Measurements from ENCODE around the gene CLDN34. TPM values are rescaled to one million over a fixed set of nuclear protein-coding genes. Genes with fewer than 3 reads are reported as not detected.

Gene CLDN34, protein sequence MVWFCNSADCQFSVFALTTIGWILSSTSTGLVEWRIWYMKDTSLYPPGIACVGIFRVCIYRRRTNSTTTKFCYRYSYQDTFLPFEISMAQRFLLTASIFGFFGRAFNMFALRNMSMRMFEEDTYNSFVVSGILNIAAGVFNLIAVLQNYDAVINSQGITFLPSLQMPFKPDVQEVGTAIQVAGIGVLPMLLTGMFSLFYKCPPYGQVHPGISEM
- not detected for total RNA-seq
- polyA plus RNA-seq: not detected
- long read RNA-seq, donor 1: 0 reads
- long read RNA-seq, donor 2: 0 reads
- long read RNA-seq, donor 3: 0 reads

DNA sequence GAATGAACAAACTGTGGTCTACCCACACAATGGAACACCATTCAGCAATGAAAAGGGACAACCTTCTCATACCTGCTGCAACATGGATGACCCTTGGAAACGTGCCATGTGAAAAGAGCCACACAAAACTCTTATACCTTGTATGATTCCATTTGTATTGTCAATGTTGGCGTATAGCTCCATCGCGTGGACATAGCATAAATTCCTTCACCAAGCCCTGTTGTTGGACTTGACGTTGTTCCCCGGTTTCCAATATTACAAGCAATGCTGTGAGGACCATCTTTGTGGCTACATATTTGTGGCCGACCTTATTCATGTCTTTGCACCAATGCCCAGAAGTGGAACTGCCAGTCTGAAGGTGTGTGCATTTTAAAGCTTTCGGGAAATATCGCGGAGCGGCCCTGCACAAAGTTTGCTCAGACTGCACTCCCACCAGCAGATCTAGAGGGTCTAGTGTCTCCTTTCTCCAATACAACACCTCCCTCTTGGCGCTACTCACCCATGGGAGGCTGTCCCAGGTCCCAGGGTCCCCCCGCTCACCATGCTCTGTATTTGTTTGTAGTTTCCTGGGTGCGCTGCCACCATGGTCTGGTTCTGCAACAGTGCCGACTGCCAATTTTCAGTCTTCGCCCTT, at the start of gene CLDN34:
Gene CLDN34 (plus strand): TSS at position 584 of the 634 bp plus-strand sequence. CDS start 0 bp downstream, at position 584.
- no peaks in the 10 kb centered on the region for H3K27me3 ChIP-seq
- peaks cover 0 to 8% (median 0%) of the 10 kb centered on the region in 11 donors for H3K9me3 ChIP-seq
- H3K27ac ChIP-seq: no peak within 1 kb of the TSS
- TF ChIP-seq, protein P1, sequence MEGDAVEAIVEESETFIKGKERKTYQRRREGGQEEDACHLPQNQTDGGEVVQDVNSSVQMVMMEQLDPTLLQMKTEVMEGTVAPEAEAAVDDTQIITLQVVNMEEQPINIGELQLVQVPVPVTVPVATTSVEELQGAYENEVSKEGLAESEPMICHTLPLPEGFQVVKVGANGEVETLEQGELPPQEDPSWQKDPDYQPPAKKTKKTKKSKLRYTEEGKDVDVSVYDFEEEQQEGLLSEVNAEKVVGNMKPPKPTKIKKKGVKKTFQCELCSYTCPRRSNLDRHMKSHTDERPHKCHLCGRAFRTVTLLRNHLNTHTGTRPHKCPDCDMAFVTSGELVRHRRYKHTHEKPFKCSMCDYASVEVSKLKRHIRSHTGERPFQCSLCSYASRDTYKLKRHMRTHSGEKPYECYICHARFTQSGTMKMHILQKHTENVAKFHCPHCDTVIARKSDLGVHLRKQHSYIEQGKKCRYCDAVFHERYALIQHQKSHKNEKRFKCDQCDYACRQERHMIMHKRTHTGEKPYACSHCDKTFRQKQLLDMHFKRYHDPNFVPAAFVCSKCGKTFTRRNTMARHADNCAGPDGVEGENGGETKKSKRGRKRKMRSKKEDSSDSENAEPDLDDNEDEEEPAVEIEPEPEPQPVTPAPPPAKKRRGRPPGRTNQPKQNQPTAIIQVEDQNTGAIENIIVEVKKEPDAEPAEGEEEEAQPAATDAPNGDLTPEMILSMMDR (IDR thresholded peaks at IDR 0.05): no peak
- H3K4me1 ChIP-seq: no peaks in the 10 kb centered on the region
- no peak for ATAC-seq
- no peak within 1 kb of the TSS for H3K4me3 ChIP-seq
- DNase-seq: no peak
- intact Hi-C loops (cut with DNase I): no loop called here
- H3K36me3 ChIP-seq: no peaks in the 10 kb centered on the region
- 94 to 95% methylated on average over 16 of the region's 16 CpGs for WGBS, 2 donors

DNA sequence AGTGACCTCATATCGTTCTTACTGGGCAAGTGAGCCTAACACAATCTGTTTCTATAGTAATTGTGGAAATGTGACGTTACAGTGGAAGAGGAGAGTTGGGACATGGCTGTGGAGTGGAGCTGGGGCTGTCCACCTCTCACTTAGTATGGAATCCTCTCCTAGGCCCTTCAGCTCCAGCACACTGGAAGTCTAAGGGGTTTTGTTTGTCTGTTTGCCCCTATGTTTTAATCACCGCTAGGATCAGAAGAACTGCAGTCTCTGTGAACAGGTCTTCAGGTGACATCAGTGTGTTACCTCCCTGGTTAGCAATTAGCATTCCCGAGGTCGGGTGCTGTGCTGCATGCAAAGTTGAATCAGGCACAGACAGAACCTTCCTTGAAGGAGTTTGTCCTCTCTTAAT, 49.3 kb upstream of the CLDN34 start:
- DNase-seq (no peak), ATAC-seq (no peak)
- H3K36me3 ChIP-seq: no peaks in the 10 kb centered on the region
- H3K9me3 ChIP-seq: no peaks in the 10 kb centered on the region
- WGBS, 2 donors: 86 to 94% methylated on average over 5 of the region's 5 CpGs
- no peak overlapping the region for H3K4me3 ChIP-seq
- H3K27ac ChIP-seq: no peak overlapping the region
- H3K27me3 ChIP-seq: peaks cover 0 to 37% (median 0%) of the 10 kb centered on the region in 7 donors
- intact Hi-C loops (cut with DNase I): no loop called here
- H3K4me1 ChIP-seq: no peaks in the 10 kb centered on the region
- TF ChIP-seq, protein P1 (IDR thresholded peaks at IDR 0.05): no peak

DNA sequence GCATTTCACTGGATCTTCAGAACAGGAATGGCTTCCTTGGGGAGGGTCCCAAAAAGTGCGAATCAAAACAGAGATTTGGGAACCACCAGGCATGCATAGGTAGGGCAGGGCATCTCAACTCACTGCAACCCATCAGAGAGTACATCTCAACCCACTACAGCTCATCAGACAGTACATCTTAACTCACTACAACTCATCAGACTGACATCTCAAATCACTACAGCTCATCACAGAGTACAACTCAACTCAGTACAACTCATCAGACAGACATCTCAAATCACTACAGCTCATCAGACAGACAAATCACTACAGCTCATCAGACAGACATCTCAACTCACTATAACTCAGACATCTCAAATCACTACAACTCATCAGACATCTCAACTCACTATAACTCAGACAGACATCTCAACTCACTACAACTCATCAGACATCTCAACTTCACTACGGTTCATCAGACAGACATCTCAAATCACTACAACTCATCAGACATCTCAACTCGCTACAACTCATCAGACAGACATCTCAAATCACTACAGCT, 47.5 kb upstream of the CLDN34 start:
- Histone ChIP-seq H3K4me3 (no peak overlapping the region), H3K36me3 (no peaks in the 10 kb centered on the region), H3K27me3 (peaks cover 0 to 39% (median 0%) of the 10 kb centered on the region in 7 donors), H3K9me3 (no peaks in the 10 kb centered on the region), H3K4me1 (no peaks in the 10 kb centered on the region), H3K27ac (no peak overlapping the region)
- intact Hi-C loops (cut with DNase I): no loop called here
- no peak for ATAC-seq
- 89 to 94% methylated on average over 3 of the region's 3 CpGs for WGBS, 2 donors
- DNase-seq: no peak
- TF ChIP-seq, protein P1 (IDR thresholded peaks at IDR 0.05): no peak

DNA sequence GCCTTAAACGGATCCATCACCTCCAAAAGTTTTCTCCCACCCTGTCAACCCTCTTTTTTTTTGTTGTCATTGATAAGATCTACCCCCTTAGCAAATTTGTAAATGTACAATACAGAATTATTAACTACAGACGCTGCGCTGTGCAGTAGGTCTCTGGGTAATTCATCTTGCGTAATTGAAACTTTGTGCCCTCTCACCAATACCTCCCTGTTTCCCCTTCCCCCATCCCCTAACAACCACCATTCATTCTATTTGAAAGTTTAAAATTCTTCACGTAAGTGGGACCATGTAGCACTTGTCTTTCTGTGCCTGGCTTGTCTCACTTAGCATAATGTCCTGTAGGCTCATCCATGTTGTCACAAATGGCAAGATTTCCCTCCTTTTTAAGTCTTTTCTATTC, 45.8 kb upstream of the CLDN34 start:
- intact Hi-C loops (cut with DNase I): no loop called here
- Histone ChIP-seq H3K27me3 (peaks cover 0 to 24% (median 0%) of the 10 kb centered on the region in 7 donors), H3K9me3 (no peaks in the 10 kb centered on the region), H3K4me3 (no peak overlapping the region), H3K27ac (no peak overlapping the region), H3K36me3 (no peaks in the 10 kb centered on the region), H3K4me1 (no peaks in the 10 kb centered on the region)
- 93 to 95% methylated on average over 5 of the region's 5 CpGs for WGBS, 2 donors
- ATAC-seq (no peak), DNase-seq (no peak)
- TF ChIP-seq, protein P1 (IDR thresholded peaks at IDR 0.05): no peak

Measured in heart right ventricle (tissue), 16 donors.